NCI-H1417 (cell line): ENCODE results near the gene PDE3B.
"Not testable (repeated sequence)": the region's sequence is repeated elsewhere in the genome, so short reads cannot be mapped to it uniquely, and the experiment has no call there.

Experiments
- DNase-seq, 3 experiments: peaks; one replicate each; lab custom pipeline; 2025; lab: John Stamatoyannopoulos, UW

Gene PDE3B

DNA sequence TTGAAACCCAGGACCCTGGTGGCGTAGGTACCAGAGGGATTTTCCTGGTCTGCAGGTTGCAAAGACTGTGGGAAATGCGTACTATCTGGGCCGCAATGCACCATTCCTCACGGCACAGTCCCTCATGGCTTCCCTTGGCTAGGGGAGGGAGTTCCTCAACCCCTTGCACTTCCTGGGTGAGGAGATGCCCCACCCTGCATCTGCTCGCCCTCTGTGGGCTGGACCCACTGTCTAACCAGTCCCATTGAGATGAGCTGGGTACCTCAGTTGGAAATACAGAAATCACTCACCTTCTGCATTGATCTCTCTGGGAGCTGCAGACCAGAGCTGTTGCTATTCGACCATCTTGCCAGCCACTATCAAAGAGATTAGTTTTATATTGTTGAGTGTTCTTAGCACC, 100.1 kb downstream of the PDE3B start:
- DNase-seq: not testable (repeated sequence)

- no peak for DNase-seq
Observed at GRCh38 chr11:14746857-14747395, 103.3 kb downstream of the PDE3B start.

GRCh38 chr11:14748090-14748489, 104.5 kb downstream of the PDE3B start:
- peak in 1 of 3 experiments; percentile 7 for DNase-seq

DNA sequence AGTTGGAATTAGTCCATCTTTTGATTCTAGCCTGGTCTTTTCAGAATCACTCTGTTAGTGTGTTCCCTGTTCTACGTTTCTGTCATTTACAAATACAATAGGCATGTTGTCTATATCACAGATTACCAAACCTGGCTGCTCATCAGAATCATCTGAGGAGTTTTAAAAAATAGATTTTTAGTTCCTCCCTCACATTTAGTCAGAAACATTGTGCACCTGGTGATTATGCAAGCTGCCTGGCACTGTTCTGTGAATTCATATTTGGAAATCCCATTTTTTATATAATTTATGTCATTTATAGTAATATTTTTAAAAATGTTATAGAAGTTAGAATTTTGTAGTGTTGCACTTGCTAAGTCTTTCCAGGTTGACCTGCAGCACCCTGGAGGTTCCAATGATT, 107.3 kb downstream of the PDE3B start:
- DNase-seq: no peak

- no peak for DNase-seq
Observed at GRCh38 chr11:14751975-14752407, 108.4 kb downstream of the PDE3B start.

- DNase-seq: no peak
Observed at GRCh38 chr11:14755140-14755539, 111.5 kb downstream of the PDE3B start.

DNA sequence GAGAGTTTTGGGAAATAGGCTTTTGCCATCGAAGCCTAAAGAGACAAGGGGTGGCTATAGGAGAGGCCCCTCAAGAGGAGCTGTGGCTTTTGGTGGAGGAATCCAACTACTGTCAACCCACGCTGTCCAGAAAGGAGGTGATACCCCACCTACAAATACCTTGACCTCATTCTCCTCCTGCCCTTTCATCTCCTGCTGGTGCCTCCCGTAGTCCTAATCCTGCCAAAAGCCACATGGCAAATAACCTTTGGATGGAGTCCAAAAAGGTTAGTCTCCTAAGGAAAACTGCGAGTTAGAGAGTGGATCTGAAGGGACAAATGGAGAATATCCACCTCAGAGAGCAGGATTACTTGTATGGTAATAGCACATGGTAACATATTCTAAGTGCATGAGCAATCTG, 112.7 kb downstream of the PDE3B start:
- DNase-seq: no peak

DNA sequence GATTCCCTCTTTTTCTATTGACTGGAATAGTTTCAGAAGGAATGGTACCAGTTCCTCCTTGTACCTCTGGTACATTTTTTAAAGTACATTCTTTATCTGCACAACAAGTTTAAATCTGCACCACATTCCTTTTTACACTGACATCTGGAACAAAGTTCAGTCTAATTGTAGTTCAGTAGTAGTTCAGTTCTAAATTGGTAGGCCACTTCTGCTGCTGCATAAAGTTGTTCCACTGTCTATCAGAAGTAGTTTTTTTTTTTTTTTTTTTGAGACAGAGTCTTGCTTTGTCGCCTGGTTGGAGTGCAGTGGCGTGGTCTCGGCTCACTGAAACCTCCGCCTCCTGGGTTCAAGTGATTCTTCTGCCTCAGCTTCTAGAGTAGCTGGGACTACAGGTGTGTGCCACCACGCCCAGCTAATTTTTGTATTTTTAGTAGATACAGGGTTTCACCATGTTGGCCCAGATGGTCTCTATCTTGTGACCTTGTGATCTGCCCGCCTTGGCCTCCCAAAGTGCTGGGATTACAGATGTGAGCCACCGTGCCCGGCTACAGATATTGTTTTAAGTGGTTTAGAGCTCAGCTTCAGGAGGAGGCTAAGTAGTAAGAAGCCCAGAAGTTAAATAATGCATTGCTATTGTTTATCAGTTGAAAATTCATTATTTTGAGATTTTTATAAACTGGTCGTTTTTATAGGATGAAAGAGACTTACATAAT, 115.9 kb downstream of the PDE3B start:
- DNase-seq: not testable (repeated sequence)

- no peak for DNase-seq
Observed at GRCh38 chr11:14764179-14764578, 120.6 kb downstream of the PDE3B start.

GRCh38 chr11:14764579-14765527, 121.2 kb downstream of the PDE3B start:
- DNase-seq: no peak

GRCh38 chr11:14766585-14766984, 123.0 kb downstream of the PDE3B start:
- DNase-seq: no peak

- DNase-seq: no peak
Observed at GRCh38 chr11:14768526-14769188, 125.1 kb downstream of the PDE3B start.

GRCh38 chr11:14773755-14774154, 130.2 kb downstream of the PDE3B start:
- DNase-seq: no peak

DNA sequence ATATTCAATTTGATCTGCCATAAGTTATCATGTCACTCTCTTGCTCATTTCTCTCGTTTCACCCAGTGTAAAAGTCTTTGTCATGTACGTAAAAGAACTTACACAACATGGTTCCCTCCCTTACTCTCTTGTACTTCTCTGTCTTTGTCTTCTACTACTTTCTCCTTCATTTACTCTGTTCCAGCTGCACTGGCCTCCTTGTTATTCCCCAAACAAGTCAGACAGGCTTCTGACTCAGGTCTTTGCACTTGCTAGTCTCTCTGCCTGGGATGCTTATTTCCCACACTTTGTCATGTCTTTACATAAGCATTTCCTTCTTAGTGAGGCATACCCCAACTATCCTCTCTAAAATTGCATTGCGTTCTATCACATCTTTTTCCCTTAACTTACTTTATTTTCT, 131.1 kb downstream of the PDE3B start:
- no peak for DNase-seq

DNA sequence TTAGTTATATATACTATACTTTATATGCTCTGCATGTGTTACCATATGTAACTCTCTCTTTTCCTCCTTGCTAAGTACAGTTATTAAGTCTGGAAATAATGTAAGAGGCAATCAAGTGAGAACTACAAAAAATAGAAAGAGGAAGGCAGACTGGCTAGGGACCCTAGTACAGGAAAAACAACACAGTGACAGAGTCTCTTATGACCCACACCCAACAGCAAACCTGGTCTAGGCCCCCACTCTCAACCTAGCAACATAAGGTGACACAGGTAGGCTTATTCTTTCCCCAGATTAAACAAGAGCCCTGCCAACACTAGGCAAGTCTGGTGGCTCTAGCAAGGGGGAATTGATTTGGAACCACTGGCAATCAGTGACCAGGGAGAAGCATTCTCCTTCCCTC, 132.3 kb downstream of the PDE3B start:
- no peak for DNase-seq

GRCh38 chr11:14778460-14778859, 134.9 kb downstream of the PDE3B start:
- DNase-seq: not testable (repeated sequence)

DNA sequence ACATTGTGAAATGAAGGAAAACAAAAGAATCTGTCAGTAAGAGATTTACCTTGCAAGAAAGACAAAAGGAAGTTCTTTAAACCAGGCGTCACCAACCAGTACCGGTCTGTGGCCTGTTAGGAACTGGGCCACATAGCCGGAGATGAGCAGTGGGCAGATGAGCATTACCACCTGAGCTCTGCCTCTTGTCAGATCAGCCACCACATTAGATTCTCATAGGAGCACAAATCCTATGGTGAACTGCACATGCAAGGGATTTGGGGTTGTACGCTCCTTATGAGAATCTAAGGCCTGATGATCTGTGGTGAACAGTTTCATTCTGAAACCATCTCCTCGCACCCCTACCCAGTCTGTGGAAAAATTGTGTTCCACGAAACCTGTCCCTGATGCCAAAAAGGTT, 140.2 kb downstream of the PDE3B start:
- DNase-seq: no peak

GRCh38 chr11:14784230-14784629, 140.6 kb downstream of the PDE3B start:
- DNase-seq: no peak

DNA sequence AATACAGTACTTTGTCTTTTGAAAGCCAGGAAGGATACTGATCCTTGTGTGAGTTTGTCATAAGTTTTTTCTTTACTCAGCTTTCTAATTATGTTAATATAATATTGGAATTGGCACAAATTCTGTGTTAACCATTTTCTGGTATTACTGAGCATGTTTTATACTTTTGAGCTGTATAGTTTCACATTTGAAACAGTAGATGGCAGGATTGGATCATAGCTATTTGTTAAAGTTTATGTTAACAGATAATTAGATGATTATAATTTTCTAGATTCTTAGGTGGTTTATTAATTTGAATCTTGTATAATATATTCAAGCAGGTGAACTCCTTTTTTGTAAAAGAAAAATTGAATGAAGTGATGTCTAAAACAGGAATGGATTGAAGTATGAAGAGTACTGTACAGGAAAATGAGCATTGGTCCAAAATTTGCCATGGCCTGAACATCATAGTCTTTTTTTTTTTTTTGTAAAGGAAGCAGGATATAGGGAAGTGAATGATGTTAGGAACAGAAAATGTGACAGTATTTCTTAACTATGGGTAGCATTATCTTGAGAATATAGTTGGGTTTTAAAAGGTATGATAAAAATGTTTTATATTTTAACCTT, 146.4 kb downstream of the PDE3B start:
- DNase-seq: peak in 1 of 3 experiments; percentile 50

DNA sequence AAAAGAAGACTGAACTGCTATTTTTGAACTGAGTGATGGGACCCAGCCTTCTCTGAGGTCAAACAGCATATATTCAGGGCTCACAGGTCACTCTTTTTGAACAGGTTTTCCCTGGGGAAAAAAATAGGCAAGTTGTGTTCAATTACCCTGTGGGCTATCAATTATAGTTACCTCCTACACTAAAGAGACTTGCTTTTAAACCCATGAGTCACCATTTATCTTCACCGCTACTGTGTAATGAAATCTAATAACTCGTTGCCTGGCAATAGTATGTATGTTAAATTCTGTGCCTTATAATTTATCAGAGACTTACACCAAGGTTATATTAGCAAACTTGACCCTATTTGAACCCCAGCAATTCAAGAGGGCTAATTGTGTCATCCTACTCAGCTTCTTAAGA, 149.9 kb downstream of the PDE3B start:
- DNase-seq: peak in 1 of 3 experiments; percentile 31

- DNase-seq: not testable (repeated sequence)
Observed at GRCh38 chr11:14796028-14796427, 152.4 kb downstream of the PDE3B start.

GRCh38 chr11:14803846-14804245, 160.2 kb downstream of the PDE3B start:
- no peak for DNase-seq
